GM12878 (cell line): ENCODE measurements around the gene TMEM88. TPM values are rescaled to one million over a fixed set of nuclear protein-coding genes. Genes with fewer than 3 reads are reported as not detected.
A peak's percentile ranks its signal among the peaks of the same experiment; 100 is the strongest.

Experiments used
- BCL11A ChIP-seq: IDR thresholded peaks from 2 replicates; pipeline ENCODE4 v1.6.1; 2011; ENCODE audit warnings: low read depth, low read length
- BCL3 ChIP-seq: IDR thresholded peaks from 2 replicates; pipeline ENCODE4 v1.6.1; 2011; ENCODE audit warnings: borderline replicate concordance, low read depth, mild to moderate bottlenecking, moderate library complexity, low read length; ENCODE audit not compliant: insufficient read depth, poor library complexity, severe bottlenecking
- BMI1 ChIP-seq: fragments of 450-650 bp; IDR thresholded peaks from 2 replicates; pipeline ENCODE4 v1.6.1; 2016; ENCODE audit warnings: mild to moderate bottlenecking, moderate library complexity, borderline replicate concordance
- CHD2 ChIP-seq: IDR thresholded peaks from 2 replicates; pipeline ENCODE4 v1.6.1; 2011; ENCODE audit warnings: low read depth, low read length, improper control_type of control experiment, borderline replicate concordance
- CREB1 ChIP-seq: IDR thresholded peaks from 2 replicates; pipeline ENCODE4 v1.6.1; 2012; ENCODE audit warnings: low read depth, mild to moderate bottlenecking, inconsistent platforms
- CREM ChIP-seq: IDR thresholded peaks from 2 replicates; pipeline ENCODE4 v1.6.1; 2014; ENCODE audit warnings: antibody characterized with exemption, low read depth
- DPF2 ChIP-seq: fragments of 450-650 bp; IDR thresholded peaks from 2 replicates; pipeline ENCODE4 v1.6.1; 2017; ENCODE audit warnings: mild to moderate bottlenecking
- HCFC1 ChIP-seq: fragments of 150-350 bp; IDR thresholded peaks from 2 replicates; pipeline ENCODE4 v1.6.1; 2014; ENCODE audit warnings: low read length
- HDAC2 ChIP-seq: fragments of 200-600 bp; sonication (generic); IDR thresholded peaks from 2 replicates; pipeline ENCODE4 v1.6.1; 2017
- IKZF2 ChIP-seq, 2 experiments: fragments of 450-650 bp; IDR thresholded peaks; 2 replicates each; pipeline ENCODE4 v1.6.1; 2017; ENCODE audit warnings: mild to moderate bottlenecking in 2 of 2, moderate library complexity in 2 of 2
- JUNB ChIP-seq: IDR thresholded peaks from 2 replicates; pipeline ENCODE4 v1.6.1; 2016; ENCODE audit warnings: antibody characterized with exemption, mild to moderate bottlenecking
- MYB ChIP-seq: fragments of 150-350 bp; IDR thresholded peaks from 2 replicates; pipeline ENCODE4 v1.6.1; 2014; ENCODE audit warnings: mild to moderate bottlenecking, low read depth, low read length, borderline replicate concordance
- NBN ChIP-seq: fragments of 450-650 bp; IDR thresholded peaks from 2 replicates; pipeline ENCODE4 v1.6.1; 2016
- PML ChIP-seq: IDR thresholded peaks from 2 replicates; pipeline ENCODE4 v1.6.1; 2012; ENCODE audit warnings: low read length, inconsistent platforms
- POLR2A ChIP-seq: IDR thresholded peaks from 2 replicates; pipeline ENCODE4 v1.6.1; 2011; ENCODE audit warnings: low read depth, mild to moderate bottlenecking, low read length
- POLR2AphosphoS2 ChIP-seq: IDR thresholded peaks from 2 replicates; pipeline ENCODE4 v1.6.1; 2011; ENCODE audit warnings: low read depth, mild to moderate bottlenecking, low read length, improper control_type of control experiment, moderate library complexity
- RB1 ChIP-seq: fragments of 450-650 bp; formaldehyde crosslinking; IDR thresholded peaks from 2 replicates; pipeline ENCODE4 v1.6.1; 2017; ENCODE audit warnings: mild to moderate bottlenecking, borderline replicate concordance
- RFX5 ChIP-seq: IDR thresholded peaks from 2 replicates; pipeline ENCODE4 v1.6.1; 2011; ENCODE audit warnings: low read depth, low read length, improper control_type of control experiment
- SMARCA5 ChIP-seq: fragments of 450-650 bp; IDR thresholded peaks from 2 replicates; pipeline ENCODE4 v1.6.1; 2017; ENCODE audit warnings: mild to moderate bottlenecking
- SPI1 ChIP-seq: IDR thresholded peaks from 2 replicates; pipeline ENCODE4 v1.6.1; 2011; ENCODE audit warnings: low read depth, mild to moderate bottlenecking, low read length, moderate library complexity, borderline replicate concordance; ENCODE audit not compliant: insufficient read depth
- SREBF1 ChIP-seq: IDR thresholded peaks from 2 replicates; pipeline ENCODE4 v1.6.1; 2012; ENCODE audit warnings: mild to moderate bottlenecking, low read length
- SREBF2 ChIP-seq: IDR thresholded peaks from 2 replicates; pipeline ENCODE4 v1.6.1; 2012; ENCODE audit warnings: mild to moderate bottlenecking, low read length
- YBX1 ChIP-seq: fragments of 450-650 bp; IDR thresholded peaks from 2 replicates; pipeline ENCODE4 v1.6.1; 2016; ENCODE audit warnings: antibody characterized with exemption
- ZNF24 ChIP-seq: fragments of 450-650 bp; IDR thresholded peaks from 2 replicates; pipeline ENCODE4 v1.6.1; 2017; ENCODE audit warnings: antibody characterized with exemption, mild to moderate bottlenecking
- polyA plus RNA-seq, 11 experiments: library from polyadenylated mRNA; depleted of rRNA in 4 of 11; unstranded in 6 of 11; stranded (reverse) in 5 of 11; fragments of >200 nt; fragmentation: Nextera tagmentation in 4 of 11; fragmentation: Illumina TruSeq in 1 of 11; extraction: Ambion mirVana in 4 of 11; extraction: Trizol in 1 of 11; gene quantifications; 1 replicate in 1 of 11; 2 replicates in 10 of 11; pipeline versions ENCODE4 v1.2.1 to v1.2.3, GENCODE V29; 2011 to 2016; ENCODE audit warnings: inconsistent platforms in 2 of 11, missing spikeins in 2 of 11, low read depth in 1 of 11
- total RNA-seq, 4 experiments: library from RNA; depleted of rRNA in 3 of 4; stranded (reverse); fragments of >200 nt in 3 of 4; fragmentation: Illumina TruSeq in 1 of 4; extraction: Trizol in 1 of 4; gene quantifications; 2 replicates each; pipeline versions ENCODE4 v1.2.1 to v1.2.3, GENCODE V29; 2013 to 2021
- TF ChIP-seq, protein P1 (sequence below): fragments of 450-650 bp; IDR thresholded peaks from 2 replicates; pipeline ENCODE4 v1.6.1; 2014; ENCODE audit warnings: mild to moderate bottlenecking
- TF ChIP-seq, protein P2 (sequence below): IDR thresholded peaks from 2 replicates; pipeline ENCODE4 v1.6.1; 2012; ENCODE audit warnings: low read depth, low read length, improper control_type of control experiment
- TF ChIP-seq, protein P3 (sequence below): fragments of 450-650 bp; IDR thresholded peaks from 2 replicates; pipeline ENCODE4 v1.6.1; 2016; ENCODE audit warnings: mild to moderate bottlenecking

TMEM88 gene
- total and polyA plus RNA-seq, 10 of the 15 experiments (the other 5 are each of a cell fraction or from before 2014, with no cell fraction given), result 0.21 to 2.2 (median 0.62) TPM; not detected in 5

DNA sequence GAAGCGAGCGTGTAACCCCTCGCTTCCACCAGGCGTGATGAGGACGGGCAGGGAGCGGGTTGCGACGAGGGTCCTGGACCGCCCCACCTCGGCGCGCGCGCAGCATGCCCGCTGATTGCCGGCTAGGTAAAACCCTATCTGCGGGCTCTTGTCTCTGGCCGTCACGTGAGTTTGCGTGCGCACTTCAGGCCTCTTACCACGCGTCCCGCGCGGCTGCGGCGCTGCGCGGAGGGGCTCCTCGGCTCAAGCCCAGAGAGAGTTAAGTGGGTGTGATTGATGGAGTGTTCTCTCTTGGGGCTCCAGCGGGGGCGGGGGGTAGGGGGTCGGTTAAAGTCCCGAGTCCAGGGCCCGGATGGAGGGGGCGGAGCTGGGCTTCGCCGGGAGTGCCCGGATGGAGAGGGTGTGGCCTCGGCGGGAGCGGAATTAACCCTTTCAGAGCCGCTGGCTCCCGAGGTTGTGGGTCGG, 12.9 kb upstream of the TMEM88 start (continued):
- TF ChIP-seq PML (no peak), DPF2 (no peak), IKZF2 (IDR thresholded peaks at IDR 0.05) (no peak), CHD2 (no peak), CREB1 (no peak), HCFC1 (0 out of 2 replicates have a peak, but pooled peaks have one; percentile 16), RFX5 (no peak), CREM (no peak), ZNF24 (no peak), BMI1 (no peak), BCL11A (no peak), RB1 (no peak), BCL3 (no peak), HDAC2 (0 out of 2 replicates have a peak, but pooled peaks have one; percentile 27), POLR2A (no peak), SMARCA5 (no peak), SREBF2 (no peak), SREBF1 (no peak), YBX1 (no peak), JUNB (no peak), POLR2AphosphoS2 (0 out of 2 replicates have a peak, but pooled peaks have one; percentile 7), NBN (no peak), MYB (no peak), SPI1 (no peak)
- TF ChIP-seq, protein P1, sequence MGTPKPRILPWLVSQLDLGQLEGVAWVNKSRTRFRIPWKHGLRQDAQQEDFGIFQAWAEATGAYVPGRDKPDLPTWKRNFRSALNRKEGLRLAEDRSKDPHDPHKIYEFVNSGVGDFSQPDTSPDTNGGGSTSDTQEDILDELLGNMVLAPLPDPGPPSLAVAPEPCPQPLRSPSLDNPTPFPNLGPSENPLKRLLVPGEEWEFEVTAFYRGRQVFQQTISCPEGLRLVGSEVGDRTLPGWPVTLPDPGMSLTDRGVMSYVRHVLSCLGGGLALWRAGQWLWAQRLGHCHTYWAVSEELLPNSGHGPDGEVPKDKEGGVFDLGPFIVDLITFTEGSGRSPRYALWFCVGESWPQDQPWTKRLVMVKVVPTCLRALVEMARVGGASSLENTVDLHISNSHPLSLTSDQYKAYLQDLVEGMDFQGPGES, result no peak
- TF ChIP-seq, protein P2, sequence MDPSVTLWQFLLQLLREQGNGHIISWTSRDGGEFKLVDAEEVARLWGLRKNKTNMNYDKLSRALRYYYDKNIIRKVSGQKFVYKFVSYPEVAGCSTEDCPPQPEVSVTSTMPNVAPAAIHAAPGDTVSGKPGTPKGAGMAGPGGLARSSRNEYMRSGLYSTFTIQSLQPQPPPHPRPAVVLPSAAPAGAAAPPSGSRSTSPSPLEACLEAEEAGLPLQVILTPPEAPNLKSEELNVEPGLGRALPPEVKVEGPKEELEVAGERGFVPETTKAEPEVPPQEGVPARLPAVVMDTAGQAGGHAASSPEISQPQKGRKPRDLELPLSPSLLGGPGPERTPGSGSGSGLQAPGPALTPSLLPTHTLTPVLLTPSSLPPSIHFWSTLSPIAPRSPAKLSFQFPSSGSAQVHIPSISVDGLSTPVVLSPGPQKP, result no peak
- TF ChIP-seq, protein P3, sequence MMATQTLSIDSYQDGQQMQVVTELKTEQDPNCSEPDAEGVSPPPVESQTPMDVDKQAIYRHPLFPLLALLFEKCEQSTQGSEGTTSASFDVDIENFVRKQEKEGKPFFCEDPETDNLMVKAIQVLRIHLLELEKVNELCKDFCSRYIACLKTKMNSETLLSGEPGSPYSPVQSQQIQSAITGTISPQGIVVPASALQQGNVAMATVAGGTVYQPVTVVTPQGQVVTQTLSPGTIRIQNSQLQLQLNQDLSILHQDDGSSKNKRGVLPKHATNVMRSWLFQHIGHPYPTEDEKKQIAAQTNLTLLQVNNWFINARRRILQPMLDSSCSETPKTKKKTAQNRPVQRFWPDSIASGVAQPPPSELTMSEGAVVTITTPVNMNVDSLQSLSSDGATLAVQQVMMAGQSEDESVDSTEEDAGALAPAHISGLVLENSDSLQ, result peak; percentile 77
